Measurements from ENCODE around the gene DAD1. TPM values are rescaled to one million over a fixed set of nuclear protein-coding genes. Genes with fewer than 3 reads are reported as not detected.

DAD1 gene
- total RNA-seq, 2 donors from 2014 or later, result 109 to 236 TPM

DNA sequence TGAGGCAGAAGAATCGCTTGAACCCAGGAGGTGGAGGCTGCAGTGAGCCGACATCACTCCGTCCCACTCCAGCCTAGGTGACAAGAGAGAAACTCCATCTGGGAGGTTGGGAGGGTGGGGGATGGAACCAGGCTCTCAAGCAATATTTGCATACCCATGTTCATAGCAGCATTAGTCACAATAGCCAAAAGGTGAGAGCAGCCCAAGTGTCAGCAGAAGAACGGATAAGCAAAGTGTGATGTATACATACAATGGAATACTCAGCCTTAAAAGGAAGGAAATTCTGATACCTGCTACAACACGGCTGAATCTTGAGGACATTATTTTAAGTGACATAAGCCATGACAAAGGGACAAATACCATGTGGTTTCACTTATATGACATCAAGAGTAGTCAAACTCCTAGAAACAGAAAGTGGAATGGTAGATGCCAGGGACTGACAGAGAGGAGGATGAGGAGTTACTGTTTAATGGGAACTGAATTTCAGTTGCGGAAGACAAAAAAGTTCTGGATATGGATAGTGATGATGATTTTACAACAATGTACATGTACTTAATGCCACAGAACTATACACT is 11.6 kb downstream of the DAD1 start:
- TF ChIP-seq, protein P1, sequence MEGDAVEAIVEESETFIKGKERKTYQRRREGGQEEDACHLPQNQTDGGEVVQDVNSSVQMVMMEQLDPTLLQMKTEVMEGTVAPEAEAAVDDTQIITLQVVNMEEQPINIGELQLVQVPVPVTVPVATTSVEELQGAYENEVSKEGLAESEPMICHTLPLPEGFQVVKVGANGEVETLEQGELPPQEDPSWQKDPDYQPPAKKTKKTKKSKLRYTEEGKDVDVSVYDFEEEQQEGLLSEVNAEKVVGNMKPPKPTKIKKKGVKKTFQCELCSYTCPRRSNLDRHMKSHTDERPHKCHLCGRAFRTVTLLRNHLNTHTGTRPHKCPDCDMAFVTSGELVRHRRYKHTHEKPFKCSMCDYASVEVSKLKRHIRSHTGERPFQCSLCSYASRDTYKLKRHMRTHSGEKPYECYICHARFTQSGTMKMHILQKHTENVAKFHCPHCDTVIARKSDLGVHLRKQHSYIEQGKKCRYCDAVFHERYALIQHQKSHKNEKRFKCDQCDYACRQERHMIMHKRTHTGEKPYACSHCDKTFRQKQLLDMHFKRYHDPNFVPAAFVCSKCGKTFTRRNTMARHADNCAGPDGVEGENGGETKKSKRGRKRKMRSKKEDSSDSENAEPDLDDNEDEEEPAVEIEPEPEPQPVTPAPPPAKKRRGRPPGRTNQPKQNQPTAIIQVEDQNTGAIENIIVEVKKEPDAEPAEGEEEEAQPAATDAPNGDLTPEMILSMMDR (IDR thresholded peaks at IDR 0.05), result no peak
- H3K9me3 ChIP-seq, result no peaks in the 10 kb centered on the region
- no peak overlapping the region for H3K27ac ChIP-seq
- peaks cover 0 to 18% of the 10 kb centered on the region in 2 donors for H3K4me1 ChIP-seq (ENCODE audit: control insufficient read depth in 1 of 2, low read depth in 2 of 2)
- H3K36me3 ChIP-seq, result no peaks in the 10 kb centered on the region
- DNase-seq (ENCODE audit: low spot score) (no peak), ATAC-seq (ENCODE audit: insufficient number of reproducible peaks, low FRiP score, low read depth) (no peak)
- no peak overlapping the region for H3K4me3 ChIP-seq
- no peaks in the 10 kb centered on the region for H3K27me3 ChIP-seq (replicated peaks; ENCODE audit: insufficient read depth)

- Histone ChIP-seq H3K4me1 (ENCODE audit: control insufficient read depth in 1 of 2, low read depth in 2 of 2) (peaks cover 0 to 32% of the 10 kb centered on the region in 2 donors), H3K27me3 (replicated peaks; ENCODE audit: insufficient read depth) (no peaks in the 10 kb centered on the region), H3K36me3 (no peaks in the 10 kb centered on the region), H3K4me3 (no peak overlapping the region), H3K9me3 (no peaks in the 10 kb centered on the region), H3K27ac (no peak overlapping the region)
- TF ChIP-seq, protein P1 (IDR thresholded peaks at IDR 0.05), result no peak
- DNase-seq (ENCODE audit: low spot score) (no peak), ATAC-seq (ENCODE audit: insufficient number of reproducible peaks, low FRiP score, low read depth) (no peak)
Observed at GRCh38 chr14:22573804-22574203, 15.2 kb downstream of the DAD1 start.

GRCh38 chr14:22572562-22573058 is 16.4 kb downstream of the DAD1 start:
- TF ChIP-seq, protein P1 (IDR thresholded peaks at IDR 0.05), result no peak
- no peak for ATAC-seq (ENCODE audit: insufficient number of reproducible peaks, low FRiP score, low read depth)
- Histone ChIP-seq H3K27me3 (replicated peaks; ENCODE audit: insufficient read depth) (no peaks in the 10 kb centered on the region), H3K27ac (no peak overlapping the region), H3K36me3 (no peaks in the 10 kb centered on the region), H3K4me3 (no peak overlapping the region), H3K4me1 (ENCODE audit: control insufficient read depth in 1 of 2, low read depth in 2 of 2) (peaks cover 0 to 32% of the 10 kb centered on the region in 2 donors), H3K9me3 (no peaks in the 10 kb centered on the region)
- DNase-seq (ENCODE audit: low spot score), result no peak

DNA sequence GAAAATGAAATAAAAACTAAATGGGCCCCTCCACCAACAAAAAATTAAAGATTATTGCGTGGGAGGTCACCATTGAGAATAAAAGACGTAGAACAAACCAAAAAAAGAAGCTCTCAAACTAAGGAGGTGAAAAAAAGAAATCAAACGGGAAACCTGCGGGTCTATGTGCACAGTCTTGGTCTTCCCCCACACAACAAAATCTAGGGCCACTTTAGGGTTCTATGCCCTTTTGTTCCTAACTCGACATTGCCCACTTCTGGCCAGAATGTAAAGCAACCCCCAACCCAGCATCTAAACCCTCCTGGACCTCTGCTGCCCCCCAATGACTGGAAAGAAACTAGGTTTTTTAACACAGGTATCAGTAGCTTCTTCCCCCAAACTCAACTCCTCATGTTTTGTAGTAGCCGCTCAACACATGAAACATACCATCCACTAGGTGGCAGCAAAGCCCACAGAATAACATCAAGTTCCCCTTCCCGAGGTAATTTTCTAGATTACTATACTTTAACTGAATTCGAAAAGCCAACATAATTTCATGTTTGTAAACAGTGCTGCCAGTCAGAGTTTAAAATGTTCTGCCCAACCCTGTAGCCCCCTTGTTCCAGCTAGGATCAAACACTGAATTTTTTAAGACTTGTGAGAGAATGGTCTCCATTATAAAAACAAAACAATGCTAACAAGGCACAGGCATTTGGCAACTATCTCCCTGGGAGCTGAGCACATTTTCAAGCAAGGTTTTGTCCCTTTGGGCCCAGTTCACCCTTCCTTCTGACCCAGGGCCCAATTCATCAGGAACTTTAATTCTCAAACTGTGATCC is 18.7 kb downstream of the DAD1 start:
- H3K36me3 ChIP-seq, result no peaks in the 10 kb centered on the region

DNA sequence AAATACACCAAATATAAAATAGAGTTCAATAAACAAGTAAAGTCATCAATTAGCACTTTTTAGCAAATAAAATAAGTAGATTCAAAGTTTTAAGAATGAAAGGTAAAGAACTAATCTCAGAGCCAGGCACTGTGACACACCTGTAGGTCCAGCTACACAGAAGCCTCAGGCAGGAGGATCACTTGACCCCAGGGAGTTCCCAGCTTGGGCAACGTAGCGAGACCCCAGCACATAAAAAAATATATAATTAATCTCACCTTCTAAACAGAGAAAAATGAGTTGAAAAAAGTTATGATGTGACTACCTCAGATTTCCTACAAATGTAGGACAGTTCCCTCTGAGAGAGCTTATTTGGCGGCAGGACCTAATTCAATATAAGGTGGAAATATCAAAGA is 19.3 kb downstream of the DAD1 start:
- H3K36me3 ChIP-seq, result peaks cover under 1% of the 10 kb centered on the region
- no peak overlapping the region for H3K4me3 ChIP-seq
- peaks cover 0 to 19% of the 10 kb centered on the region in 2 donors for H3K4me1 ChIP-seq (ENCODE audit: control insufficient read depth in 1 of 2, low read depth in 2 of 2)
- DNase-seq (ENCODE audit: low spot score), result no peak
- no peak for ATAC-seq (ENCODE audit: insufficient number of reproducible peaks, low FRiP score, low read depth)
- H3K27ac ChIP-seq, result no peak overlapping the region
- no peaks in the 10 kb centered on the region for H3K9me3 ChIP-seq
- TF ChIP-seq, protein P1 (IDR thresholded peaks at IDR 0.05), result no peak
- H3K27me3 ChIP-seq (replicated peaks; ENCODE audit: insufficient read depth), result no peaks in the 10 kb centered on the region

More for the DNA sequence above, 18.7 kb downstream of the DAD1 start:
- Histone ChIP-seq H3K27me3 (replicated peaks; ENCODE audit: insufficient read depth) (no peaks in the 10 kb centered on the region), H3K4me1 (ENCODE audit: control insufficient read depth in 1 of 2, low read depth in 2 of 2) (peaks cover 0 to 19% of the 10 kb centered on the region in 2 donors), H3K9me3 (no peaks in the 10 kb centered on the region), H3K27ac (peak overlapping the region; percentile 7 to 45), H3K4me3 (no peak overlapping the region)
- TF ChIP-seq, protein P1 (IDR thresholded peaks at IDR 0.05), result peak; percentile 89
- ATAC-seq (ENCODE audit: insufficient number of reproducible peaks, low FRiP score, low read depth) (peak; percentile 31), DNase-seq (ENCODE audit: low spot score) (no peak)

All from thoracic aorta (tissue), 2 donors.